Measurements from ENCODE around the gene PGAP6.

Gene PGAP6

GRCh38 chr16:376817-377418 lies 4.9 kb downstream of the PGAP6 start:
- no peak for DNase-seq (ENCODE audit: low read depth)
- H3K4me3 ChIP-seq (ENCODE audit: low read length) = no peak overlapping the region
- TF ChIP-seq CTCF (conservative IDR thresholded peaks at IDR 0.05; ENCODE audit: low read length) = no peak

GRCh38 chr16:375927-376816 lies 5.6 kb downstream of the PGAP6 start:
- DNase-seq (ENCODE audit: low read depth) = no peak
- no peak for TF ChIP-seq CTCF (conservative IDR thresholded peaks at IDR 0.05; ENCODE audit: low read length)
- no peak overlapping the region for H3K4me3 ChIP-seq (ENCODE audit: low read length)

- no peak for DNase-seq (ENCODE audit: low read depth)
- TF ChIP-seq CTCF (conservative IDR thresholded peaks at IDR 0.05; ENCODE audit: low read length) = no peak
- no peak overlapping the region for H3K4me3 ChIP-seq (ENCODE audit: low read length)
These were observed 6.6 kb downstream of the PGAP6 start for GRCh38 chr16:375212-375611.

- no peak overlapping the region for H3K4me3 ChIP-seq (ENCODE audit: low read length)
- DNase-seq (ENCODE audit: low read depth) = no peak
- TF ChIP-seq CTCF (conservative IDR thresholded peaks at IDR 0.05; ENCODE audit: low read length) = no peak
These were observed 7.2 kb downstream of the PGAP6 start for GRCh38 chr16:374616-374926.

GRCh38 chr16:373848-374615 lies 7.7 kb downstream of the PGAP6 start:
- H3K4me3 ChIP-seq (ENCODE audit: low read length) = no peak overlapping the region
- no peak for TF ChIP-seq CTCF (conservative IDR thresholded peaks at IDR 0.05; ENCODE audit: low read length)
- DNase-seq (ENCODE audit: low read depth) = no peak

- no peak overlapping the region for H3K4me3 ChIP-seq (ENCODE audit: low read length)
- DNase-seq (ENCODE audit: low read depth) = no peak
- no peak for TF ChIP-seq CTCF (conservative IDR thresholded peaks at IDR 0.05; ENCODE audit: low read length)
These were observed 8.7 kb downstream of the PGAP6 start for GRCh38 chr16:373020-373598.
